HEK293 (cell line): ENCODE measurements around the gene PEX14.

Source experiments
- CTCF ChIA-PET: fragments of 350-600 bp; formaldehyde crosslinking; extraction: SDS; loops from one replicate; lab custom pipeline; 2021; ENCODE audit warnings: antibody characterized with exemption; lab: Yijun Ruan, JAX
- POLR2A ChIA-PET: fragments of 300-600 bp; formaldehyde crosslinking; extraction: SDS; loops from one replicate; lab custom pipeline; 2020; ENCODE audit warnings: antibody characterized with exemption, inconsistent platforms; lab: Yijun Ruan, JAX
- H3K27ac ChIP-seq: fragments of 200-500 bp; sonication (Bioruptor generic); 2 replicates; pipeline ENCODE4 v1.5.1; 2014; ENCODE audit warnings: low read depth, low read length, control low read depth, inconsistent platforms; ENCODE audit errors: extremely low read depth
- H3K36me3 ChIP-seq, 2 experiments: fragments of 200-500 bp in 1 of 2; sonication (Bioruptor generic) in 1 of 2; 1 replicate in 1 of 2; 2 replicates in 1 of 2; pipeline ENCODE4 v1.5.1; 2014 to 2017; ENCODE audit warnings: inconsistent platforms in 2 of 2, low read length in 2 of 2; ENCODE audit not compliant: control insufficient read depth in 2 of 2, insufficient read depth in 1 of 2
- H3K4me1 ChIP-seq: fragments of 200-500 bp; sonication (Bioruptor generic); 2 replicates; pipeline ENCODE4 v1.5.1; 2014; ENCODE audit warnings: mild to moderate bottlenecking, low read length, inconsistent platforms; ENCODE audit not compliant: control insufficient read depth, insufficient read depth
- H3K4me3 ChIP-seq: 2 replicates; pipeline ENCODE4 v1.5.1; 2011; ENCODE audit warnings: low read depth, mild to moderate bottlenecking, control low read depth, low read length, moderate library complexity
- H3K9me3 ChIP-seq: fragments of 200-500 bp; sonication (Bioruptor generic); 2 replicates; pipeline ENCODE4 v1.5.1; 2014; ENCODE audit warnings: low read depth, low read length, inconsistent platforms; ENCODE audit not compliant: control insufficient read depth, insufficient read depth
- GLIS2 ChIP-seq: fragments of 450-650 bp; formaldehyde crosslinking; IDR thresholded peaks from 2 replicates; pipeline ENCODE4 v1.5.1; 2016; ENCODE audit warnings: missing biosample characterization, missing genetic modification characterization
- KLF8 ChIP-seq: fragments of 450-650 bp; formaldehyde crosslinking; IDR thresholded peaks from 2 replicates; pipeline ENCODE4 v1.5.1; 2016; ENCODE audit warnings: missing biosample characterization, missing genetic modification characterization
- REPIN1 ChIP-seq: fragments of 450-650 bp; formaldehyde crosslinking; IDR thresholded peaks from 2 replicates; pipeline ENCODE4 v1.5.1; 2017; ENCODE audit warnings: missing biosample characterization, missing genetic modification characterization, low read depth
- SALL2 ChIP-seq: fragments of 450-650 bp; formaldehyde crosslinking; IDR thresholded peaks from 2 replicates; pipeline ENCODE4 v1.5.0; 2017; ENCODE audit warnings: missing biosample characterization, mild to moderate bottlenecking, missing genetic modification characterization, borderline replicate concordance
- SETDB1 ChIP-seq: IDR thresholded peaks from one replicate; pipeline ENCODE4 v1.6.1; 2017; ENCODE audit warnings: mild to moderate bottlenecking, low read length, moderate library complexity, mixed read lengths; ENCODE audit not compliant: insufficient read length
- TRIM28 ChIP-seq: IDR thresholded peaks from 2 replicates; pipeline ENCODE4 v1.6.1; 2011; ENCODE audit warnings: low read length, control low read depth, borderline replicate concordance
- ZBTB17 ChIP-seq: fragments of 450-650 bp; formaldehyde crosslinking; IDR thresholded peaks from 2 replicates; pipeline ENCODE4 v1.5.1; 2016; ENCODE audit warnings: missing biosample characterization, missing genetic modification characterization
- ZBTB48 ChIP-seq: fragments of 450-650 bp; formaldehyde crosslinking; IDR thresholded peaks from 2 replicates; pipeline ENCODE4 v1.5.1; 2016; ENCODE audit warnings: missing biosample characterization, missing genetic modification characterization
- ZNF280D ChIP-seq: fragments of 450-650 bp; formaldehyde crosslinking; IDR thresholded peaks from 2 replicates; pipeline ENCODE4 v1.5.1; 2016; ENCODE audit warnings: missing biosample characterization, missing genetic modification characterization
- ZNF350 ChIP-seq: fragments of 450-650 bp; formaldehyde crosslinking; IDR thresholded peaks from 2 replicates; pipeline ENCODE4 v1.5.0; 2017; ENCODE audit warnings: missing biosample characterization, mild to moderate bottlenecking, missing genetic modification characterization
- ZNF433 ChIP-seq: fragments of 450-650 bp; formaldehyde crosslinking; IDR thresholded peaks from 2 replicates; pipeline ENCODE4 v1.5.1; 2016; ENCODE audit warnings: missing biosample characterization, missing genetic modification characterization, low read depth
- ZNF596 ChIP-seq: fragments of 450-650 bp; IDR thresholded peaks from 2 replicates; pipeline ENCODE4 v1.5.0; 2018; ENCODE audit warnings: missing biosample characterization, mild to moderate bottlenecking, missing genetic modification characterization, moderate library complexity
- ZNF600 ChIP-seq: fragments of 450-650 bp; formaldehyde crosslinking; IDR thresholded peaks from 2 replicates; pipeline ENCODE4 v1.5.1; 2016; ENCODE audit warnings: missing biosample characterization, missing genetic modification characterization
- ZNF670 ChIP-seq: fragments of 450-650 bp; formaldehyde crosslinking; IDR thresholded peaks from 2 replicates; pipeline ENCODE4 v1.5.1; 2016; ENCODE audit warnings: missing biosample characterization, missing genetic modification characterization, low read depth
- ZNF677 ChIP-seq: fragments of 450-650 bp; IDR thresholded peaks from 2 replicates; pipeline ENCODE4 v1.5.0; 2018; ENCODE audit warnings: missing biosample characterization, mild to moderate bottlenecking, missing genetic modification characterization, moderate library complexity

The PEX14 gene

GRCh38 chr1:10475510-10475909 lies 760 bp downstream of the PEX14 start:
- Histone ChIP-seq H3K36me3 (peaks cover 0 to 8% of the 10 kb centered on the region in 2 experiments; a peak in 1 of 3 replicates), H3K4me3 (peak overlapping the region; percentile 92), H3K27ac (peak overlapping the region; percentile 68), H3K4me1 (no peaks in the 10 kb centered on the region), H3K9me3 (no peaks in the 10 kb centered on the region)
- TF ChIP-seq SETDB1 = no peak
- no peak for TF ChIP-seq ZNF670 (tag by site-specific recombination)
- no peak for TF ChIP-seq ZNF600
- TF ChIP-seq ZBTB17 = no peak
- no peak for TF ChIP-seq TRIM28
- no peak for TF ChIP-seq ZNF350 (tag by site-specific recombination)
- 0 out of 2 replicates have a peak, but pooled peaks have one; percentile 3 for TF ChIP-seq ZBTB48
- no peak for TF ChIP-seq KLF8
- TF ChIP-seq GLIS2 (tag by site-specific recombination) = 0 out of 2 replicates have a peak, but pooled peaks have one; percentile 3
- TF ChIP-seq ZNF677 (tag by site-specific recombination) = no peak
- no peak for TF ChIP-seq ZNF433
- ChIA-PET POLR2A (interaction anchor here (0.5 to 0.6 kb wide), 2 partner anchors 11 to 77 kb away, joined by 3 read pairs; partner anchors contain the start of gene PGD), CTCF (interaction anchor here (0.6 kb wide), 1 partner anchor 1168 kb away, joined by 3 read pairs; no protein-coding TSS in a partner anchor)

GRCh38 chr1:10479296-10479695 lies 4.5 kb downstream of the PEX14 start:
- no peak overlapping the region for H3K27ac ChIP-seq
- no peaks in the 10 kb centered on the region for H3K4me1 ChIP-seq
- ChIA-PET CTCF (interaction anchor here (2.8 kb wide), 1 partner anchor 15 kb away, joined by 17 read pairs; no protein-coding TSS in a partner anchor), POLR2A (no interaction called here)
- no peak for TF ChIP-seq SALL2 (tag by site-specific recombination)
- TF ChIP-seq REPIN1 (tag by site-specific recombination) = no peak
- peaks cover 6 to 8% of the 10 kb centered on the region in 2 experiments; a peak in 2 of 3 replicates for H3K36me3 ChIP-seq
- H3K9me3 ChIP-seq = no peaks in the 10 kb centered on the region
- H3K4me3 ChIP-seq = no peak overlapping the region

GRCh38 chr1:10480614-10481013 lies 5.9 kb downstream of the PEX14 start:
- H3K4me1 ChIP-seq = no peaks in the 10 kb centered on the region

More at GRCh38 chr1:10480614-10481013, 5.9 kb downstream of the PEX14 start:
- TF ChIP-seq ZNF280D (tag by site-specific recombination) (no peak), ZNF596 (tag by site-specific recombination) (peak; percentile 64)
- H3K4me3 ChIP-seq = no peak overlapping the region
- H3K27ac ChIP-seq = no peak overlapping the region
- peaks cover 8 to 12% of the 10 kb centered on the region in 2 experiments; a peak in 2 of 3 replicates for H3K36me3 ChIP-seq
- CTCF ChIA-PET = interaction anchor here (0.6 kb wide), 2 partner anchors 29 to 350 kb away, joined by 3 to 4 read pairs; no protein-coding TSS in a partner anchor
- no peaks in the 10 kb centered on the region for H3K9me3 ChIP-seq
- POLR2A ChIA-PET = no interaction called here
